Stimulated activated naive B cell treated with anti-CD40 and anti-IgM and Interleukin-4, amounts not matched to agents 10 μg/mL and 1 μg/mL and 100 μg/mL, for 72 hours (primary cell): ENCODE results near the gene FBXO31.

Source experiments
- ATAC-seq, 2 donors: fragments of 150-1000 bp; cut with Tn5 transposase; replicated peaks; 2 replicates each; pipeline ENCODE4 v1.10.0; 2021; ENCODE audit warnings: moderate library complexity in 1 of 2
- DNase-seq: peaks from one replicate; pipeline ENCODE4 v3.0.0; 2021
- H3K27ac Mint-ChIP-seq: one replicate; pipeline ENCODE4 v1.8.0; 2022; ENCODE audit warnings: mild to moderate bottlenecking, mixed read lengths
- H3K27me3 Mint-ChIP-seq, 2 donors: one replicate each; pipeline ENCODE4 v1.8.0; 2022; ENCODE audit warnings: mixed read lengths in 2 of 2
- H3K36me3 Mint-ChIP-seq, 2 donors: one replicate each; pipeline ENCODE4 v1.8.0; 2022; ENCODE audit warnings: mixed read lengths in 2 of 2, mild to moderate bottlenecking in 1 of 2
- H3K4me1 Mint-ChIP-seq, 2 donors: one replicate each; pipeline ENCODE4 v1.8.0; 2022; ENCODE audit warnings: mixed read lengths in 2 of 2, mild to moderate bottlenecking in 1 of 2
- H3K4me3 Mint-ChIP-seq, 2 donors: one replicate each; pipeline ENCODE4 v1.8.0; 2022; ENCODE audit warnings: mild to moderate bottlenecking in 2 of 2, mixed read lengths in 2 of 2, moderate library complexity in 1 of 2
- H3K9me3 Mint-ChIP-seq, 2 donors: one replicate each; pipeline ENCODE4 v1.8.0; 2022; ENCODE audit warnings: mixed read lengths in 2 of 2, mild to moderate bottlenecking in 1 of 2

Gene FBXO31

DNA sequence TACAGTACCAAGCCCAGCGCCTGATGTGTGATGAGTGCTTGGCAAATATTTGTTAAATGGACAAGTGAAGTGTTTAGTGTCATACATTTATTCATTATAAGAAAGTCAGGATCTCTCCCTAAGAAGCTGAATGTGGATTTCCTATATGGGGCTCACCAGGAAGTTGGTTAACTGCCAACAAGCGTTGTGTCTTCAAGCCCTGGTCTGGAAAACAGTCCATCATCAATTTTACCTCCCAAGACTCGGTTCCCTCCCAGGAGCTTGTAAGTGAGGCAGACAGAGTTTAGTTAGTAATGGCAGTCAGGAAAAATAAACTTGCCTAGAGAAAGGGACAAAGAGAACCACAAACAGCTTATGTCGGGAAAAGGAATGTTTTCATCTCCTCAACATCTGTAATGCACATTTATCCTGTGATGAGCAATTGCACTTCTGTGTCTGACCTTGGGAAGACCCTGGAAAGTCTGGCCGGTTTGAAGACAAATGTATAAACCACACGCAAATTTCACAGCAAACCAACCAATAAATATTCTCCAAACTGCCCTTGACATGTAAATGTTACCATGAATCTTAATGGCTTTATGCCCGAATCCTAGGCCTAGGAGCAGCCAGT lies 94.7 kb downstream of the FBXO31 start:
- DNase-seq (no peak), ATAC-seq (no peak)
- Mint-ChIP-seq H3K27me3 (peaks cover 4 to 5% of the 10 kb centered on the region in 2 donors), H3K9me3 (peaks cover 8 to 10% of the 10 kb centered on the region in 2 donors), H3K27ac (no peak overlapping the region), H3K36me3 (peaks cover 11 to 16% of the 10 kb centered on the region in 2 donors), H3K4me1 (no peaks in the 10 kb centered on the region), H3K4me3 (no peak overlapping the region)

- no peaks in the 10 kb centered on the region for H3K4me1 Mint-ChIP-seq
- ATAC-seq (no peak), DNase-seq (no peak)
- H3K36me3 Mint-ChIP-seq = peaks cover 7 to 9% of the 10 kb centered on the region in 2 donors
- no peak overlapping the region for H3K27ac Mint-ChIP-seq
- H3K9me3 Mint-ChIP-seq = peaks cover 5 to 7% of the 10 kb centered on the region in 2 donors
- H3K4me3 Mint-ChIP-seq = no peak overlapping the region
- H3K27me3 Mint-ChIP-seq = peaks cover 4 to 5% of the 10 kb centered on the region in 2 donors
Observed at GRCh38 chr16:87286839-87287626, 96.5 kb downstream of the FBXO31 start.

DNA sequence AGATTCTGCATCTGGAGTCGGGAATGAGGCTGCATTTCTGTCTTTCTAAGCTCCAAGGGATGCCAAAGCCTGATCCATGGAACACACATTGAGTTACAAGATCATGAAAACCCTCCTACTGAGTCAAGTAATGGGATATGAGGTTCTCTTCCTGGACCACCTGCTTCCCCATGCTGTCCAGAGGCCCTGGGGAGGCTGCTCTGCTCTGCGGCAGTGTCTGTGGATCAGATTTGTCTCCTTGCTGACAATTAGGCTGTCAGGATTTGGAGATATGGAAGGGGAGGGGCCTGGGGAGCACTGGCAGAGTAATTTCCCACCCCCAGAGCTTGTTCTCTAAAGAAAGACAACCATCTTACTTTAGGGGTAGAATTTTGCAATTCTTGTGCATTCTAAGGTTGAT lies 99.4 kb downstream of the FBXO31 start:
- H3K36me3 Mint-ChIP-seq = peaks cover 5 to 7% of the 10 kb centered on the region in 2 donors
- H3K4me3 Mint-ChIP-seq = no peak overlapping the region
- ATAC-seq (no peak), DNase-seq (no peak)
- no peak overlapping the region for H3K27ac Mint-ChIP-seq
- no peaks in the 10 kb centered on the region for H3K4me1 Mint-ChIP-seq
- H3K27me3 Mint-ChIP-seq = peaks cover 5 to 11% of the 10 kb centered on the region in 2 donors
- peaks cover 5 to 7% of the 10 kb centered on the region in 2 donors for H3K9me3 Mint-ChIP-seq

- Mint-ChIP-seq H3K27me3 (peaks cover 19 to 30% of the 10 kb centered on the region in 2 donors), H3K4me1 (peaks cover 5 to 6% of the 10 kb centered on the region in 2 donors), H3K27ac (no peak overlapping the region), H3K9me3 (no peaks in the 10 kb centered on the region), H3K4me3 (no peak overlapping the region), H3K36me3 (peaks cover 1 to 11% of the 10 kb centered on the region in 2 donors)
- DNase-seq (no peak), ATAC-seq (no peak)
Observed at GRCh38 chr16:87279094-87279658, 104.4 kb downstream of the FBXO31 start.

DNA sequence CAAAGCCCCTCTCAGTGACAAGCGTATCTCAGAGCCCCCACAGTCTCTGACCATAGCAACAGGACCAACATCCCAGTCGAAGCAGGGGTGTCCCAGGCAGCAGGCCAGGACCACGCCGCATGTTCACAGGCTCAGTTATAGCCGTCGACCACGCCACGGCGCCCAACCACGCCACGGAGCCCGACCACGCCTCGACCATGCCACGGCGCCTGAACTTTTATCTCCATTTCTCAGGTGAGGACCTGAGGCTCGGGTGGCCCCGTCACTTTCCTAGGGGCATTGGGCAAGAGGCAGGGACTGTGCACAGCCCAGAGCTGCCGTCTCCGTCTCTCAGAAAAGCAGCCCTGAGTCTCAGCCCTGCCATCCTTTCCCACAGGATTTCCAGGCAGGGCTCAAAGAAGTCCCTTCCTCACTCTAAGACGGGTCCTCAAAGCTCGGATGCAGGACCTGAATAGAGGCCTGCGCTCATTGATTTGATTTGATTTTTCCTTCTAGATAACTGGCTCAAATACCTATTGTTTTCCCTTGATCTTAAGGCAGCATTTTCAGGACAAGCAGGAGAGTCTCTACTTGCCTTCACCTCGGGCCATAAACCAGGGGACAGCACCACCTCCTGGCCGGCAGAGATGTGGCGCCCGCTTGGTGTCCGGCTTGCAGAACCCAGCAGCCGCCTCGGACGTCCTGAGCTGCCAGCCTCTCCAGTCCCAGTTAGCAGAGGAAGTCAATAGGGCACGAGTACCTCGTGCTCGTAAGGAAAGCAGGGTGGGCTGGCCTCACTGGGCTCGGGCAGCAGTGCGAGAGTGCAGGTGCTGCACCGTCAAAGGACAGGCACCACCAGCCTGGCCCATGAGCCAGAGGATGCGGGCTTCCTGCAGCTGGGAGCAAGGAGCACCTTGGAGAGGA lies 105.1 kb downstream of the FBXO31 start:
- ATAC-seq = peak; percentile 81 to 88
- peaks cover 5 to 6% of the 10 kb centered on the region in 2 donors for H3K4me1 Mint-ChIP-seq
- H3K9me3 Mint-ChIP-seq = no peaks in the 10 kb centered on the region

More for the DNA sequence above, 105.1 kb downstream of the FBXO31 start:
- DNase-seq = peak; percentile 25
- Mint-ChIP-seq H3K4me3 (no peak overlapping the region), H3K27ac (no peak overlapping the region), H3K36me3 (peaks cover 0 to 11% of the 10 kb centered on the region in 2 donors), H3K27me3 (peaks cover 19 to 29% of the 10 kb centered on the region in 2 donors)
